Mesendoderm (in vitro differentiated cells): Measurements from ENCODE around the gene DISC1.
"Not testable (repeated sequence)": the region's sequence is repeated elsewhere in the genome, so short reads cannot be mapped to it uniquely, and the experiment has no call there.

Experiments used
- DNase-seq: peaks from one replicate; pipeline ENCODE4 v3.0.0; 2013
- H2AK5ac ChIP-seq: 2 replicates; pipeline ENCODE4 v1.6.1; 2013; ENCODE audit warnings: low read length, inconsistent platforms
- H2BK120ac ChIP-seq: 2 replicates; pipeline ENCODE4 v1.6.1; 2013; ENCODE audit warnings: low read depth, mild to moderate bottlenecking, low read length, moderate library complexity, mixed read lengths
- H2BK15ac ChIP-seq: replicated peaks from 2 replicates; pipeline ENCODE4 v1.6.1; 2013; ENCODE audit warnings: low read depth, mild to moderate bottlenecking, moderate library complexity
- H2BK5ac ChIP-seq: 2 replicates; pipeline ENCODE4 v1.6.1; 2013; ENCODE audit warnings: low read length, inconsistent platforms
- H3K18ac ChIP-seq: 2 replicates; pipeline ENCODE4 v1.6.1; 2013; ENCODE audit warnings: mild to moderate bottlenecking, low read length, mixed read lengths
- H3K23ac ChIP-seq: one replicate; pipeline ENCODE4 v1.6.1; 2013; ENCODE audit warnings: low read length
- H3K27ac ChIP-seq: 2 replicates; pipeline ENCODE4 v1.5.1; 2013; ENCODE audit warnings: low read depth, mild to moderate bottlenecking, inconsistent platforms, low read length, moderate library complexity
- H3K27me3 ChIP-seq: 2 replicates; pipeline ENCODE4 v1.6.1; 2013; ENCODE audit warnings: low read length, control low read depth, mild to moderate bottlenecking, inconsistent platforms; ENCODE audit not compliant: insufficient read depth, poor library complexity
- H3K36me3 ChIP-seq: 2 replicates; pipeline ENCODE4 v1.6.1; 2013; ENCODE audit warnings: low read length, inconsistent platforms; ENCODE audit not compliant: control insufficient read depth, insufficient read depth
- H3K4ac ChIP-seq: one replicate; pipeline ENCODE4 v1.6.1; 2013; ENCODE audit warnings: low read depth, mild to moderate bottlenecking, low read length, moderate library complexity
- H3K4me1 ChIP-seq: 2 replicates; pipeline ENCODE4 v1.6.1; 2013; ENCODE audit warnings: low read depth, low read length, inconsistent platforms; ENCODE audit not compliant: control insufficient read depth
- H3K4me2 ChIP-seq: 2 replicates; pipeline ENCODE4 v1.6.1; 2013; ENCODE audit warnings: low read length
- H3K4me3 ChIP-seq: 2 replicates; pipeline ENCODE4 v1.5.1; 2013; ENCODE audit warnings: mild to moderate bottlenecking, low read length
- H3K56ac ChIP-seq: one replicate; pipeline ENCODE4 v1.6.1; 2013; ENCODE audit warnings: low read length
- H3K79me1 ChIP-seq: 2 replicates; pipeline ENCODE4 v1.6.1; 2013; ENCODE audit warnings: low read length, inconsistent platforms
- H3K79me2 ChIP-seq: 2 replicates; pipeline ENCODE4 v1.6.1; 2013; ENCODE audit warnings: mild to moderate bottlenecking, low read length; ENCODE audit not compliant: control insufficient read depth, insufficient read depth
- H3K9ac ChIP-seq: 2 replicates; pipeline ENCODE4 v1.6.1; 2013; ENCODE audit warnings: low read length, inconsistent platforms
- H4K5ac ChIP-seq: one replicate; pipeline ENCODE4 v1.6.1; 2013; ENCODE audit warnings: low read length
- H4K8ac ChIP-seq: one replicate; pipeline ENCODE4 v1.6.1; 2013; ENCODE audit warnings: low read depth, mild to moderate bottlenecking, control low read depth, low read length, moderate library complexity
- WGBS: extraction: QIAGEN DNeasy Blood & Tissue Kit; methylation state at CpG from one replicate; pipeline ENCODE4 v1.1.7; 2013; ENCODE audit warnings: low lambda C conversion rate, missing lambda C conversion rate; ENCODE audit not compliant: insufficient coverage; ENCODE audit errors: extremely low coverage; 5-methylcytosine and 5-hydroxymethylcytosine counted together

Gene DISC1

GRCh38 chr1:231966983-231967382 lies 340.4 kb downstream of the DISC1 start:
- no peaks in the 10 kb centered on the region for H3K79me1 ChIP-seq
- no peak overlapping the region for H3K23ac ChIP-seq
- no peak overlapping the region for H3K4me2 ChIP-seq
- H4K5ac ChIP-seq, result no peak overlapping the region
- H4K8ac ChIP-seq, result no peak overlapping the region
- no peak overlapping the region for H3K4ac ChIP-seq
- H3K18ac ChIP-seq, result no peak overlapping the region
- no peaks in the 10 kb centered on the region for H3K79me2 ChIP-seq
- no peaks in the 10 kb centered on the region for H3K4me1 ChIP-seq
- WGBS, result no CpG with 5 or more reads among the region's 2 CpGs
- no peak for DNase-seq
- no peaks in the 10 kb centered on the region for H3K27me3 ChIP-seq
- no peak overlapping the region for H3K9ac ChIP-seq
- H2AK5ac ChIP-seq, result no peak overlapping the region
- no peak overlapping the region for H3K4me3 ChIP-seq
- H3K27ac ChIP-seq, result no peak overlapping the region
- no peak overlapping the region for H2BK15ac ChIP-seq
- H3K36me3 ChIP-seq, result no peaks in the 10 kb centered on the region
- no peak overlapping the region for H2BK120ac ChIP-seq
- H2BK5ac ChIP-seq, result no peak overlapping the region
- H3K56ac ChIP-seq, result no peak overlapping the region

GRCh38 chr1:231969076-231969475 lies 342.5 kb downstream of the DISC1 start:
- Histone ChIP-seq H3K18ac (no peak overlapping the region), H2BK5ac (no peak overlapping the region), H4K8ac (no peak overlapping the region), H2BK15ac (no peak overlapping the region), H3K4me3 (no peak overlapping the region), H3K79me1 (no peaks in the 10 kb centered on the region), H3K27me3 (no peaks in the 10 kb centered on the region), H3K4me2 (no peak overlapping the region), H3K9ac (no peak overlapping the region), H4K5ac (no peak overlapping the region), H3K56ac (no peak overlapping the region), H2BK120ac (no peak overlapping the region), H3K27ac (no peak overlapping the region), H3K23ac (no peak overlapping the region), H3K4me1 (no peaks in the 10 kb centered on the region), H3K36me3 (no peaks in the 10 kb centered on the region), H2AK5ac (no peak overlapping the region), H3K4ac (no peak overlapping the region), H3K79me2 (no peaks in the 10 kb centered on the region)
- WGBS, result no CpG with 5 or more reads among the region's 1 CpG
- DNase-seq, result no peak

GRCh38 chr1:231969761-231970160 lies 343.2 kb downstream of the DISC1 start:
- not testable (repeated sequence) for H3K4me3 ChIP-seq, H2AK5ac ChIP-seq, H3K18ac ChIP-seq, H2BK120ac ChIP-seq, H2BK15ac ChIP-seq, H2BK5ac ChIP-seq, H3K79me2 ChIP-seq, H3K36me3 ChIP-seq, H3K4ac ChIP-seq, H3K9ac ChIP-seq, H3K79me1 ChIP-seq, H4K5ac ChIP-seq, H3K4me1 ChIP-seq, H3K56ac ChIP-seq, H3K27me3 ChIP-seq, H3K27ac ChIP-seq, H4K8ac ChIP-seq, DNase-seq, H3K4me2 ChIP-seq, H3K23ac ChIP-seq
- WGBS, result no CpG with 5 or more reads among the region's 5 CpGs

- Histone ChIP-seq H3K4ac (no peak overlapping the region), H3K23ac (no peak overlapping the region), H2BK5ac (no peak overlapping the region), H2AK5ac (no peak overlapping the region), H4K8ac (no peak overlapping the region), H3K18ac (no peak overlapping the region), H3K56ac (no peak overlapping the region), H3K4me2 (no peak overlapping the region), H3K9ac (no peak overlapping the region), H4K5ac (no peak overlapping the region), H3K4me3 (no peak overlapping the region), H3K4me1 (no peaks in the 10 kb centered on the region), H3K36me3 (no peaks in the 10 kb centered on the region), H3K27me3 (no peaks in the 10 kb centered on the region), H2BK120ac (no peak overlapping the region), H3K79me2 (no peaks in the 10 kb centered on the region), H3K79me1 (no peaks in the 10 kb centered on the region), H2BK15ac (no peak overlapping the region), H3K27ac (no peak overlapping the region)
- no peak for DNase-seq
- WGBS, result no CpG with 5 or more reads among the region's 2 CpGs
Observed at GRCh38 chr1:231970684-231971083, 344.1 kb downstream of the DISC1 start.

GRCh38 chr1:231971397-231972110 lies 345.0 kb downstream of the DISC1 start:
- no peak overlapping the region for H2BK5ac ChIP-seq
- no peak overlapping the region for H3K23ac ChIP-seq
- H2BK15ac ChIP-seq, result no peak overlapping the region
- no peak overlapping the region for H3K27ac ChIP-seq
- H4K5ac ChIP-seq, result no peak overlapping the region
- no peak for DNase-seq
- H3K4me2 ChIP-seq, result no peak overlapping the region
- no peak overlapping the region for H2BK120ac ChIP-seq
- H3K56ac ChIP-seq, result no peak overlapping the region
- H4K8ac ChIP-seq, result no peak overlapping the region
- no peaks in the 10 kb centered on the region for H3K36me3 ChIP-seq
- H3K4me3 ChIP-seq, result no peak overlapping the region
- no peaks in the 10 kb centered on the region for H3K4me1 ChIP-seq
- H3K79me1 ChIP-seq, result no peaks in the 10 kb centered on the region
- H3K27me3 ChIP-seq, result no peaks in the 10 kb centered on the region
- no peak overlapping the region for H3K4ac ChIP-seq
- no peak overlapping the region for H3K9ac ChIP-seq
- no peaks in the 10 kb centered on the region for H3K79me2 ChIP-seq
- no peak overlapping the region for H2AK5ac ChIP-seq
- no peak overlapping the region for H3K18ac ChIP-seq
- WGBS, result no CpG with 5 or more reads among the region's 12 CpGs

- Histone ChIP-seq H3K9ac (no peak overlapping the region), H3K4me2 (no peak overlapping the region), H4K8ac (no peak overlapping the region), H2BK15ac (no peak overlapping the region), H2AK5ac (no peak overlapping the region), H2BK5ac (no peak overlapping the region), H3K4me1 (no peaks in the 10 kb centered on the region), H3K27ac (no peak overlapping the region), H3K23ac (no peak overlapping the region), H2BK120ac (no peak overlapping the region), H3K4me3 (no peak overlapping the region), H3K36me3 (no peaks in the 10 kb centered on the region), H3K27me3 (no peaks in the 10 kb centered on the region), H3K18ac (no peak overlapping the region), H3K4ac (no peak overlapping the region), H3K79me1 (no peaks in the 10 kb centered on the region), H3K79me2 (no peaks in the 10 kb centered on the region), H4K5ac (no peak overlapping the region), H3K56ac (no peak overlapping the region)
- no peak for DNase-seq
- WGBS, result no CpG with 5 or more reads among the region's 1 CpG
Observed at GRCh38 chr1:231972111-231972445, 345.5 kb downstream of the DISC1 start.
